Dedifferentiated amniotic fluid mesenchymal stem cell (primary cell): ENCODE results near the gene TNFSF10.

Source experiments
- DNase-seq: peaks from one replicate; pipeline ENCODE4 v3.0.0-alpha.2; 2016; ENCODE audit errors: extremely low spot score

The TNFSF10 gene

DNA sequence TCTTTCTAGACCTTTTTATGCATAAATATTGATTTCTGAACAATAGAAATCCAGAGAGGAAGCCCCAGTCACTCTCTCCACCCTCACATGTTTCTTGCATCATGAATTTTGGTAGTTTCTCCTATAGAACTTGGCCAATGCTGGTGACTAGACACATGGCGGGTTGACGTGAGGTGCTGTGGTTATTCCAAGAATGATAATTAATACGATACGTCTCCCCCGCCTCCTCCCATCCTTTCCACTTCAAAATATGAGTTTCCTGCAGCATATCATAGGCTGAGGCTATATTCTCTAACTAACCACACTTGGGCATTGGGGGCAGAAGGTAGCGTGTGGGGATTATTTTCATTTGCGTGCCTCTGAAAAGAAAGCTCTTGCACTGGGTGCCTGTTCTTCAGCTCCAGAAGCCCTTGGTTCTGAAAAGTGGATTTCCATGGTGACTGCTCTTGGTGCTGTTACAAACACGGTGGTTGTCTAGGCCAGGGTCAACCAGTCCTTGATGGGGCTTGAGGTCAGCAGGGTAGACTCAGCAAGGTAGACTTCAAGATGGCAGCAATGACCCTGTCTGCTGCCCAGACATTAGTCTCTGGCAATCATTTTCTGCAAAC lies 5.3 kb downstream of the TNFSF10 start:
- DNase-seq, result no peak

DNA sequence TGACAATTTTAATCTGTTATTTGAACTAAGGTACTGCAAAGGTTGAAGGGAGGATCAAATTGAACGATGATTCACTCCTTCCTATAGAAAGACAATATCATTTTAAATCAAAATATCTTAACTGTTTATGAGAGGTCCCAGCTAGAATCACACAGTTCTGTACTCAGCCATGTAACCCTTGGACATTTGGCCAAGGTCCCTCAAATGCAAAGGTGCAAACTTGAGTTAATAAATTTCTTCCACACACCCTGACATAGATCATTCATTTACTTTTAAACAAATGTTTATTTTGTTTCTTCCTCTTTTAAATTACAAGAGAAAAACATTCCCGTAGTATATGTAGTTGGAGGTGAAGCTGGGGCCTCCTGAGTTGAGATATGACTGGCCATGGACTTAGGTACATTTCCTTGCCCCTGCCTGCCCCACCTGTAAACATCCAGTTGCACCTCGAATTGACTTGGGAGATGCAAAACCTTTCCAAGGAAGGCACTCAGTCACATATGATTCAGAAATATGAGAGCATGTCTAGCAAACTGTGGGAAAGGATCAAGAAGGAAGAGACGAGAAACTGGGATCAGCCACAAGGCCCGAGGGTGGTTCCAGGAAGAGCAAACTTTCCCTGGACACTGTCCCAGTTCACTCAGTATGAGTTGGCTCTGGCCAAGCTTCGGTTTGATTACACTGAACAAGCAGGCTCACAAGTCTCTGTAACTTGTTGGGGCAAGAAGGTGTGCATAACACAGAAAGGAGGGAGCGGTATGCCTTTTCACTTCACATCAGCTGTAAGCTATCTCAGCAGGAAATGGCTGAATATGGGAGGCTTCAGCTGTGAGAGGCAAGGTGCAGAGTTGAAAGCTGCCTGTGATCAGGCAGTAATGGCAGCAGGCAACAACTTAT lies 6.7 kb downstream of the TNFSF10 start:
- DNase-seq, result peak; percentile 24

DNA sequence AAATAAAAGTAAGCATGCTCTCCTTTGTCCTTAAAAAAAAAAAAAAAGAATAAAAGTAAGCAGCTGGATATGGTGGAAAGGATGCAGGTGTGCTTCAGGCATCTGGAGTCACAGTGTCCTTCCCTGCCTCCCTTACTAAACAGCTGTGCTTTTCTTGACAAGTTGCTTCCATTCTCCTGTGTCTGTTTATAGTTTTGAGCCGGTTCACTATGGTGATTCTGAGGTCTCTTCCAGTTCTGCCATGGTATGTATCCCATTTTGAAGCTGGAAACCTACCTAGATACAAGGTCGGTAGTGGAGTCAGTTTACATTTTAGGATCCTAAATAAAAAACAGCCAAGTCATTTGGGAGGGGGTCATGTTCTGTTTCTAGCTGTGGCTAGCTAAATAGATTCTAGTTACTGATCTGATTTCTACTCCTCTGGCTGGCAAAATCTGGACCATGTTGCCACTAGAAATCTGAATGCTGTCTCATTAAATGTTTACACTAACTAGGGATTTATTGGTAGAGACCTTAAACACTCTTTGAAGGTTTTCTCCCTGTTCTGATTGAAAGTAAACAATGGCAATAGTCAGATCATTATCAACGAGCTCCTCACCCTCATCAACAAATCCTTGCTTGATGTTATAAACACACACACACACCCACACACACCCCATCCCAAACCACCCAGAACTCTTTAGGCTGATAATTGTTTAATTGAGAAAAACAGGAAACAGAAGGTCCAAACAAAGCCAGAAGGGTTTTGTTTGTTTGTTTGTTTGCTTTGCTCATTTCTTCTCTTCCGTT lies 7.9 kb downstream of the TNFSF10 start:
- DNase-seq, result no peak

DNA sequence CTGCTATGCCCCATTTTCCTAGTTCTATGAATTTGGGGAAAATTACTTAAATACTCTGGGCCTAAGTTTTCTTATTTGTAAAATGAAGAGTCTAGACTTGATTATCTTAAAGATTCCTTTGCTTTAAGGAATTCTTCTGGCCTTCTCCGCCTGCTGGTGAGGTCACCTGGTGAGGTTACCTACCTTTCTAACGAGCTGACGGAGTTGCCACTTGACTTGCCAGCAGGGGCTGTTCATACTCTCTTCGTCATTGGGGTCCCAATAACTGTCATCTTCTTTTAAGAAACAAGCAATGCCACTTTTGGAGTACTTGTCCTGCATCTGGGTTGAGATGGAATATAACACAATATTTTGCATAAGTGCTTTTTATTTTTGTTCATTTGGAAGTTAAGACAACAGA lies 8.6 kb downstream of the TNFSF10 start:
- no peak for DNase-seq

DNA sequence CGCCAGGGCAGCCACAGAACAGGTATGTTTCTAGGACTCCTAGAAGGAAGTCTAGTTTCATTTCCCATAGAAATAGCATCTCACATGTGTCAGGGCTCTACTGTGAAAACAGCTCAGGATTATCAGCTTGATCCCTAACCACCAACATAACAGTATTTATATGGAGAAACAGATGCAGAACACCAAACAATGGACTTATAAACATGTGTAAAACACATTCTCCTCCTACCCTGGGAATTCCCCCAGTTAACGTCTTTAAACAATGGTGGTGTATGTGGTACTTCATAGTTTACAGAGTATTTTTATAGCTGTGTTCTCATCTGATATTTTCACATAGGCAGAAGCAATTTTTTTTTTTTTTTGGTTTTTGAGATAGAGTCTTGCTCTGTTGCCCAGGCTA lies 9.7 kb downstream of the TNFSF10 start:
- DNase-seq, result no peak

DNA sequence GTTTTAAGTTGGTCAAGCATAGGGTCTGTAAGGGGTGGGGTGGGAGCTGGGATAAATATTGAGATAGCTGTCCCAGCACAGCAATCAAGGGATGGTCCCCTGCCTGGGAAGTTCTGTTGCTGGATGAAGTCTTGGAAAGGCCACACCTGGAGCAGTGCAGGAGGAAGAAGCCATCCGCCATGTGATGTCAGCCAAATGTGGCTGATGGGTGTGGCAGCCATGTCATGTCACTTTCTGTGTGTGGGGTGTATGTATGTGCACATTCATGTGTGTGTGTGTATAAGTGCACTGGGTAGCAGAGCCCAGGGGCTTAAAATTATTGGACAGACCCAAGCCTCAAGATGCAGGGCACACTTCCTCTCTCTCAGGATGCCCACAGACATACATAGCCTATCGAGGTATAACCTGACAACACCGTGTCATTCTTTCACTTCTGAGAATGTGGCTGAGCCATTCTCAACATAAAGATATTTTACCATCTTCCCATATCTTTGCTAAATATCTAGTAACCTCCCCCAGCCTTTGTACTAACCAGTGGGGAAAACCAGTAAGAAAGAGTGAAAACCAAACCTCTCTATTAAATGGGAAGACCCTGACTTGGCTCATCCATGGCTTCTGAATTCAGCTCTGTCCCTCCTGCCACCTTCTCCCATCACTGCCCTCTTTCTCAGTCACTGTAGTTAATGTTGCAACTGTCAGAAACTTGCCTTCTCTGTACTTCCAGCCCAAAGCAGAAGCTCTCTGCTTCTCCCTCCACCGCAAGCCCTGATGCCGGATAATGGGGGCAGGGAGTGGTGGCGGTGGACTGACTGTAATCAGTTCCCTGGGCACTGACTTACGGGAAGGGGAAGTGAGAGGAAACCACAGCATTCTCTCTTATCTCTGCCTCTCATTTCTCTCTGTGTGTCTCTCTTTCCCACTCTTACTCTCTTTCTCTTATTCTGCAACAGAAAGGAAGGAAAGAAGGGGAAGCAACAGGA lies 11.2 kb downstream of the TNFSF10 start:
- no peak for DNase-seq

DNA sequence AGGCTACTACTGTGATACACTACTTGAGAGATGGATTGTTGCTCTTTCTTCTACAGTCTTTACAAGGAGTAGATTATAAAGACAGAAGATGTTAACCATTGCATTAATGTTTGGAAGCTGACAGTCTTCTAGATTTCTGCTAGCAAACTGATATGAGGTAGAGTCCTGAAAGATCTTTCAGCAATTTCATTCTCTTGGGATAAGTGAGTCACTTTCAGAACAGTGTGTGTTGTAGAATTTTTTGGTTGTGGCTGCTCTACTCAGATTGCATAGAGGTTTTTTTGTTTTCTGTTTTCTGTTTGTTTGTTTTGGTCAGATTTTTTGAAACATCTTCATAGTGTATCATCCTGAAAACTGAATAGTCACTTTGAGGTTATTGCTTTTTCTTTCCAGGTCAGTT lies 17.1 kb downstream of the TNFSF10 start:
- DNase-seq, result no peak

DNA sequence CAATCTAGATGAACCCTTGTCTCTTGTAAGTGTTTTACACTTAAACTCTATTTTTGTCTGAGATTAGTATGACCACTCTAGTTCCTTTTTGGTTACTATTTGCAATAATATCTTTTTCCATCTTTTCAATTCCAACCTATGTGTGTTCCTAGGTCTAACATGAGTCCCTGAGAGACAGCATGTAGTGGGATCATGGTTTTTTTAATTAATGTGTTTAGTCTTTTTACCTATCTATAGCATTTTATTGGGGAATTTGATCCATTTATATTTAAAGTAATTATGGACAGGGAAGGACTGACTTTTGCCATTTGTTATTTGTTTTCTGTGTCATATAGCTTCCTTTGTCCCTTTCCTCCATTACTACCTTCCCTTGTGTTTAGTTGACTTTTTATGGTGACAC lies 21.7 kb downstream of the TNFSF10 start:
- DNase-seq, result no peak

DNA sequence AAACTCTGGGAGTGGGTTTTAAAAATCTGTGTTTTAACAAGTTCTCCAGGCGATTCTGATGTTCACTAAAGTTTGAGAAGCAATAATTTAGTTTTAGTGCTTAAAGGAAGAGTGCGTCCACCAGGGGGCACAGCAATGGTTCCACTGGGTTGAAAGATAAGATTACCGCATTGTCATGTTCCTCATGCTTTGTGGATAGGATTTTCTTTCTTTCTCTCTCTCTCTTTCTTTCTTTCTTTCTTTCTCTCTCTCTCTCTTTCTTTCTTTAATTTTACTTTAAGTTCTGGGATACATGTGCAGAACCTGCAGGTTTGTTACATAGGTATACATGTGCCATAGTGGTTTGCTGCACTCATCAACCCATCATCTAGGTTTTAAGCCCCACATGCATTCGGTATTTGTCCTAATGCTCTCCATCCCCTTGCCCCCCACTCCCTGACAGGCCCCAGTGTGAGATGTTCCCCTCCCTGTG lies 33.0 kb downstream of the TNFSF10 start:
- DNase-seq, result peak; percentile 57

DNA sequence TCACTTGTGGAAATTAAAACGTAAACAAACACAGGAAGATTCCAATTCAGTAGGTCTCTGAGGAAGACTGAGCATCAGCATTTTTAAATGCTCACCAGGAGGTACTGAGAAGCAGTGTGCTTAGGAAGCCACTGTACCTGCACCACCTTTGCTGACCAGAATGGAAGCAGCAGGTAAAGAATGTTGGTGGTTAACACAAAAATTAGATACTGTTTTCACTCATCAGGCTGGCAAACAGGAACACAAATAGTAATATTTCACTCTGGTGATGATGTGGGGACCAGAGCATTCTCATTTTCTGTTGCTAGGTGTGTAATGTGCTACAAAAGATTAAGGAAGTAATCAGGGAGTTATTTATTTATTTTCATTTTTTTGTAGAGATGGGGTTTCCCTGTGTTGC lies 45.1 kb downstream of the TNFSF10 start:
- no peak for DNase-seq

DNA sequence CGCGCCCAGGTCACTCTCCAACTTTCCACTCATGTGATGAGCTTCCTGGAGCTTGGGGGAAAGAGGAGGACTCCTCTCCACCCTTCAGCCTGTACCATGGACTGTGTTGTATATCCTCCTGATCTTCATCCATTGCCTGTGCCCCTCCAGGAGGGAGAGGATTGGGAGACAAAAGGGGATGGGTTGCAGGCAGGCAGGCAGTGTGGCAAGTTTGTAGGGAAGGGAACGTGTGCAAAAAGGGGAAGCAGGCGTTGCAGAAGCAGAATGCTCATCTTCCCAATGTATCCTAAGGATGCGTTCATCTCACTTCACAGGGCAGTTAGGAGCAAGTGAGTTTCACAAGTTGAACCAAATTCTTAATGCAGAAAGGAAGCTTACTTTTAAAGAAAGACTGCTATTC lies 46.9 kb downstream of the TNFSF10 start:
- no peak for DNase-seq

DNA sequence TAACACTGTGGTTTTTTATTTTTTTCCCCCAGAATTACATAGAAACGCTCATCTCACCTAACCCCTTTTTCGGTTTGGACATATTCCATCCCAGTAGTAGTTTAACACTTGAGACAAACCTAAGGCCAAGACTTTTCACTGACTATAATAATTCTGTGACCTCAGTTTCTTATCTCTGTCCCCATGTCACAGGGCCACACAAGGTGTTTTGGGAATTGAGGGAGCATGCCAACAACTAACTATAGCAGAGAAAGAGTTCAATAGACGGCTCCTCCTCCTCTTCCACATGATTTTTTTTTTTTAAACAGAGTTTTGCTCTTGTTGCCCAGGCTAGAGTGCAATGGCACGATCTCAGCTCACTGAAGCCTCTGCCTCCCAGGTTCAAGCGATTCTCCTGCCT lies 47.5 kb downstream of the TNFSF10 start:
- DNase-seq, result no peak

DNA sequence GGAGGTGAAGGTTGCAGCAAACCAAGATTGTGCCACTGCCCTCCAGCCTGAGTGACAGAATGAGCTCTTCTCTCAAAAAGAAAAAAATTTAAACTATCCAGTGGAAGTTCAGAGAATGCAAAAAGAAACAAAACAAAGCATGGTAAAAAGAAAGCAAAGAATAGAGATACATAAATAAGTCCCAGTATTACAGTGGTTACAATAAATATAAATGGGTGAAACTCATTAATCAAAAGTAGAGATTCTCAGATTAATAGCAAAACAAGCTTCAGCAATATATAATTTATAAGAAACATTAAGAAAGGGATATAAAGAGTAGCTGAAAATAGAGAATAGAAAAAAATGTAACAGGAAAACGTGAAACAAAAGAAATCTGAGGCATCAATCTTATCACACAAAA lies 51.3 kb downstream of the TNFSF10 start:
- no peak for DNase-seq

DNA sequence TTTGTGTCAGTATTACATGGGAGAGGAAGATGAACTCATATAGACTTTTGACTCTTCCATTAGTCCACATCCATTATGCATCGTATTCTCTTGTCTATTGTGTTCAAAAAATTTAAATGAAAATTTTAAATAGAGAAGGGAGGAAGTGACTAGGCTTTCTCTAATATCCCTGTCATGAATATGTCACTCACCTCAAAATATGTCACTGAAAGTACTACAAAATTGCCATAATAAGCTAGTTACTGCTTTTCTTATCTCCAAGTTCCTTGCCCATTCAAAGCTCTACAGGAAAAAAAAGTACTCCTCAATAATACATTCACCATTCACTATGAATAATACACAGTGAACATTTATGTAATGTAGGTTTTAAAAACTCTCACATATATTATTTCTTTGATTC lies 52.6 kb downstream of the TNFSF10 start:
- no peak for DNase-seq

DNA sequence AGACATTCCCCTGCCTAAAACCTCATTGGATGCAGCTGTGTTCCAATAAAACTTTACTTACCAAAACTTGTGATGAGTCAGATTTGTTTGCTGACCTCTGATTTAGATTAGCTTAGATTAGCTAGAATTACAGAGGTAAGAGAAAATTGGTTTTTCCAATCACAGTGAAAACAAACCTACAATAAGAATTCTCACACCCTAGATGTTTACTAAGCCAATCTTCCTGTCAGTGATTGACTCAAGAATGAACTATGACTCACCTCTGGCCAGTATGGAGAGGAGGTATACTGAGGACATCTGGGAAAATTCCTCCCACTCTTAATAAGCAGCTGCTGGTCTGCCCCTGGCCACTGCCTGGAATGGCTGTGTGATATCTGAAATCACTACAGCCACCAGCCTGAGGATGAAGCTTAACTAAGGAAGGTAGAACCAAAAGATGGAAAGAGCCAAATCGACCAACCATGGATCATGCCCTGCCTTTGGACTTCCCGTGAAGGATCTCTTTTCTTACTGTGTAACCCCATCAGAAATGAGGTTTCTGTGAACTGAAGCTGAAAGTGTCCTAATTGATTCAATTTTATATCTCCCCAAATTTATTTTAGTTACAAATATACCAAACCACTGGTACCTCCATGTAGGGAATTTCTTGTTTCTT lies 55.9 kb downstream of the TNFSF10 start:
- DNase-seq, result no peak

DNA sequence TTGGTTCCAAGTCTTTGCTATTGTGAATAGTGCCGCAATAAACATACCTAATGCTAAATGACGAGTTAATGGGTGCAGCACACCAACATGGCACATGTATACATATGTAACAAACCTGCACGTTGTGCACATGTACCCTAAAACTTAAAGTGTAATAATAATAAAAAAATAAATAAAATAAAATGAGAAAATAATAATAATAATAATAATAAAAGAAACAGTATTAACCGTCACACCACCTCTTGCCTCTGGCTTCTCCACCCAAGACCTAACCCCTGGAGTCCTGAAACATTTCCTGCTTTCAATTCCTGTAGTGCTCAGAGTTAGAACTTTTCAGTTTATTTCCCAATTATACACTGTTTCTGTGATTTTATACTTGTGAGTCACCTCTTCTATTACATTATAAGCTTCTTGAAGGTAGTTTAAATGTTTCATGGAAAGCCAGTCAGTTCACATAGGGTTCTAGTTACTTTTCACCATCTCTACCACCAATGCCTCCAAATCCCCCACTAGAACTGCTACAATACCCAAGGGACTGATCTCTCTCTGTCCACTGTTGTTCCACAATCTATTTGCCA lies 56.6 kb downstream of the TNFSF10 start:
- DNase-seq, result no peak

DNA sequence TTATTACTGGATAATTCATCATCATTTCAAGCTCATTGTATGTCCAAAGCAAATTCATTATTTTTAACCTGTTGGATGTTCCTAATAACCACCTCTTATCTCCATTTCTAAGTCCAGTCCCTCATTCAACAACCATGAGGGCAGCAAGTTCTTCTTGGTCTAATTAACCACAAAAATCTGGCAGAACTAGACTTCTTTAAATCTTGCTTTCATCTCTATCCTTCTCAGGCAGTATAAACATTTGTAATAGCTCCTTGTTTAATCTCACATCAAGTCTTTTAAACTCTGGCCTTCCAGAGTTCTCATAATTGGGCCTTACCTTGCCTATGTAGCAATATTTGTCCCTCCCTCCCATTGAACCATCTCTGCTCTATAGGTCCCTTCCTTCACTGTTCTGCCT lies 57.9 kb downstream of the TNFSF10 start:
- DNase-seq, result no peak

DNA sequence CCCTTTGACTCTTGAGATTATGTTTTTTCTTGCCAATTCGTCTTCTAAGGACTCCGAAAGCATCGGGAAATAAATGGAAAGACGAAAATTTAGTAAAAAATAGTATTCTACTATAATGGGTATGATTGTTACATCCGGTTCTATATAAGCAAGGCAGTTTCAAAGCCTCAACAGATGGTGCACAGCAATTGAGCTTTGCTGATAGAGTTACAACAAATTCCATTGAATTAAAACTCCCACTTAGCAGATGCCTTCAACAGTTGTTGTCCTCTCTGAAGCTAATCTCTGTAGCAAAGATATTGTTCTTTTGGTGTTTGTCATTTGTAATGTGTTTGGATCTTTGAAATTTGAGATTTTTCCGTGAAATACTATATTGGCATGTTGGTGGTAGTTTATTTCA lies 58.9 kb downstream of the TNFSF10 start:
- DNase-seq, result no peak

DNA sequence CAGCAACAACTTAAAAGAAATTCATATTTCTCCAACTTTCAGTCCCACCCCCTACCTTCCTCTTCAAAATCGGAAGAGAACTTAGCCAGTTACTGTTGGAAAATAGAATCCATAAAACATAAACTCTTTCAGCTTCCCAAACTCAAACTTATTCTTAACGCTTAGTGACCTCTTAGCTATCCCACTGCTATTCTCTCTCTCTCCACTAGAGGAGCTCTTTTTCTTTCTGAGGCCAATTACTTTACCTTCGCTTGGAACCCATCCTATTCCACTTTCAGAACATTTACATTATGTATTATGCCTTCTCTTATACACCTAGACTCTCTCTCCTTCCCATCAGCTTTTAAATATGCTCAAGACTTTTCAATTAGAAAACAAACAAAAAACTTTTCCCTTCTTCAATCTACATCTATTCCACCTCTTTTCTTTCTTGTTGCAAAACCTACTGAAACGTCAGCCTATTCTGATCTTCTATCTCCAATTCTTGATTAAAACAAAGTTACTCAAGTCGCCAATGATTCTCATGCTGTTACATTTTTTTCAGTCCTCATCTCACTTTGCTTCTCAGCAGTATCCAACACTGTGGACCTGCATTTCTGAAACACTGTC lies 61.6 kb downstream of the TNFSF10 start:
- no peak for DNase-seq

DNA sequence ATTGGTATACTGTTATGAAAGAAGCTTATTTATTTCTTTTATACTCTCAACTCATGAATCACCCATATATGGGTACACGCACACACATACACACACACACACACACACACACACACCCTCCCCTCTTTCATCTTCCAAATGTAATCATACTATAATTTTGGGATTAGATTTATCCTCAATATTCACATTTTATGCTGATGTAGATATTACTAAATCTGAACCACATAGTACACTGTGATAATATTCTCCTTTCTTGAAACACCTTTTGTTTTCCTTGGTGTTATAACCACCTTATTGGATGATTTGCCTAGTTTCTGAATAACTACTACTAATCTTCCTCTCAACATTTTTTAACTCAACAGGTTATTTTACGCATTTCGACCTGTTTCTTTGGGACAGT lies 66.8 kb downstream of the TNFSF10 start:
- no peak for DNase-seq
